GM23248 (cell line): Measurements from ENCODE around the gene CNIH2.

Experiments used
- EZH2 ChIP-seq: fragments of 200-600 bp; sonication (generic); IDR thresholded peaks from 2 replicates; pipeline ENCODE4 v1.6.1; 2018; ENCODE audit warnings: antibody characterized with exemption, mild to moderate bottlenecking; ENCODE audit not compliant: insufficient read depth, poor library complexity, severe bottlenecking
- EZH2phosphoT487 ChIP-seq: fragments of 200-600 bp; sonication (generic); IDR thresholded peaks from 2 replicates; pipeline ENCODE4 v1.6.1; 2018; ENCODE audit warnings: antibody characterized with exemption, moderate library complexity, mild to moderate bottlenecking, low read depth; ENCODE audit not compliant: insufficient read depth

- TF ChIP-seq EZH2 (no peak), EZH2phosphoT487 (no peak)
Observed at GRCh38 chr11:66299186-66299585, 21.2 kb downstream of the CNIH2 start.
